Measurements from ENCODE around the gene ATG12.
"Not testable (repeated sequence)": the region's sequence is repeated elsewhere in the genome, so short reads cannot be mapped to it uniquely, and the experiment has no call there.

Gene ATG12

GRCh38 chr5:115841382-115842088 lies at the start of gene ATG12, which contains the start of gene AP3S1:
TSS of gene ATG12 (minus strand) at chr5:115841565. CDS start at chr5:115841552, 13 bp downstream.
TSS of gene AP3S1 (plus strand) at chr5:115841935. CDS start at chr5:115842038, 103 bp downstream.
- peak; percentile 77 to 87 (median 82) for DNase-seq (ENCODE audit: low read depth in 3 of 3)

GRCh38 chr5:115888027-115888426 lies 46.7 kb upstream of the ATG12 start:
- no peak for DNase-seq (ENCODE audit: low read depth in 3 of 3)

- DNase-seq (ENCODE audit: low read depth in 3 of 3) = not testable (repeated sequence)
These were observed 43.8 kb upstream of the ATG12 start for GRCh38 chr5:115885208-115885607.

GRCh38 chr5:115884704-115885103 lies 43.3 kb upstream of the ATG12 start:
- no peak for DNase-seq (ENCODE audit: low read depth in 3 of 3)

GRCh38 chr5:115882434-115882833 lies 41.1 kb upstream of the ATG12 start:
- DNase-seq (ENCODE audit: low read depth in 3 of 3) = not testable (repeated sequence)

GRCh38 chr5:115877342-115877741 lies 36.0 kb upstream of the ATG12 start:
- DNase-seq (ENCODE audit: low read depth in 3 of 3) = not testable (repeated sequence)

GRCh38 chr5:115875447-115875846 lies 34.1 kb upstream of the ATG12 start:
- DNase-seq (ENCODE audit: low read depth in 3 of 3) = no peak

- no peak for DNase-seq (ENCODE audit: low read depth in 3 of 3)
These were observed 32.0 kb upstream of the ATG12 start for GRCh38 chr5:115873392-115873791.

GRCh38 chr5:115872447-115872846 lies 31.1 kb upstream of the ATG12 start:
- no peak for DNase-seq (ENCODE audit: low read depth in 3 of 3)

GRCh38 chr5:115869256-115869795 lies 28.0 kb upstream of the ATG12 start:
- no peak for DNase-seq (ENCODE audit: low read depth in 3 of 3)

- DNase-seq (ENCODE audit: low read depth in 3 of 3) = no peak
These were observed 18.0 kb upstream of the ATG12 start for GRCh38 chr5:115859378-115859777.

- DNase-seq (ENCODE audit: low read depth in 3 of 3) = no peak
These were observed 17.0 kb upstream of the ATG12 start for GRCh38 chr5:115858396-115858795.

GRCh38 chr5:115857626-115858349 lies 16.4 kb upstream of the ATG12 start:
- no peak for DNase-seq (ENCODE audit: low read depth in 3 of 3)

- DNase-seq (ENCODE audit: low read depth in 3 of 3) = no peak
These were observed 15.7 kb upstream of the ATG12 start for GRCh38 chr5:115857057-115857479.

GRCh38 chr5:115855959-115856358 lies 14.6 kb upstream of the ATG12 start:
- no peak for DNase-seq (ENCODE audit: low read depth in 3 of 3)

GRCh38 chr5:115854139-115854538 lies 12.8 kb upstream of the ATG12 start:
- DNase-seq (ENCODE audit: low read depth in 3 of 3) = no peak

GRCh38 chr5:115850744-115851416 lies 9.5 kb upstream of the ATG12 start:
- DNase-seq (ENCODE audit: low read depth in 3 of 3) = no peak

- no peak for DNase-seq (ENCODE audit: low read depth in 3 of 3)
These were observed 8.0 kb upstream of the ATG12 start for GRCh38 chr5:115849258-115849798.

GRCh38 chr5:115847290-115847689 lies 5.9 kb upstream of the ATG12 start:
- DNase-seq (ENCODE audit: low read depth in 3 of 3) = no peak

- DNase-seq (ENCODE audit: low read depth in 3 of 3) = no peak
These were observed 3.0 kb upstream of the ATG12 start for GRCh38 chr5:115844321-115844817.

- no peak for DNase-seq (ENCODE audit: low read depth in 3 of 3)
These were observed 2.2 kb upstream of the ATG12 start for GRCh38 chr5:115843444-115844130.
